IPS-20b (cell line): ENCODE measurements around the gene TBC1D23.
"Not testable (repeated sequence)": the region's sequence is repeated elsewhere in the genome, so short reads cannot be mapped to it uniquely, and the experiment has no call there.

Experiments
- H3K27ac ChIP-seq: one replicate; pipeline ENCODE4 v1.5.1; 2013; ENCODE audit warnings: low read length
- H3K27me3 ChIP-seq: 2 replicates; pipeline ENCODE4 v1.6.1; 2013; ENCODE audit warnings: mild to moderate bottlenecking, low read length, inconsistent platforms; ENCODE audit not compliant: insufficient read depth
- H3K36me3 ChIP-seq: 2 replicates; pipeline ENCODE4 v1.6.1; 2013; ENCODE audit warnings: low read depth, mild to moderate bottlenecking, inconsistent platforms, low read length, moderate library complexity; ENCODE audit not compliant: insufficient read depth
- H3K4me1 ChIP-seq: 2 replicates; pipeline ENCODE4 v1.6.1; 2013; ENCODE audit warnings: mild to moderate bottlenecking, control low read depth, inconsistent platforms, low read length, moderate library complexity; ENCODE audit not compliant: insufficient read depth
- H3K4me3 ChIP-seq: 2 replicates; pipeline ENCODE4 v1.5.1; 2013; ENCODE audit warnings: mild to moderate bottlenecking, low read length, inconsistent platforms
- H3K9ac ChIP-seq: 2 replicates; pipeline ENCODE4 v1.6.1; 2013; ENCODE audit warnings: low read depth, mild to moderate bottlenecking, inconsistent platforms, low read length, moderate library complexity
- H3K9me3 ChIP-seq: 2 replicates; pipeline ENCODE4 v1.6.1; 2013; ENCODE audit warnings: mild to moderate bottlenecking, low read depth, low read length, inconsistent platforms; ENCODE audit not compliant: insufficient read depth

TBC1D23 gene

DNA sequence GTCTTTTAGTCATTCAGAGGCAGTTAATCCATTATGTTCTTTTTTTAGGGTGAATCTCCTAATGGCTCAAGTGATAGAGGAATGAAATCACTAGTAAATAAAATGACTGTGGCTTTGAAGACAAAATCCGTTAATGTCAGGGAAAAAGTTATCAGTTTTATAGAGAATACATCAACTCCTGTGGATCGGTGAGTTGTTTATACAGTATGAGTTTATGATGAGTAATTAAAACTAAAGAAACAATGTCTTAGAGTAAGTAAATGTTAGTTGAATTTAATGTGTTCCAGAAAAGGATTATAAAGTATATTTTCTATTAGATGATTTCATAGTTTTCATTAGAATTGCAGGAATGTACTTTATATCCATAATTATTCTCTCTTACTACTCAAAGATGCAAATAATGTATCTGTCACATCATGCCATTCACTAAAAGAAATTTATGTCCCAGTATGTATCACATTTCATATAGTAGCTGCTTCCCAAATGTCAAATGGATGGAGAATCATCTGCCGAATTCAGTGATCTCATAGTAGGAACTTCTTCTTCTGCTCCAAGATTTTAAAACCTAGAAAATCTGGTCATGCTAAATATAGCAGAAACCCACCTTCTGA, 49.7 kb downstream of the TBC1D23 start:
- Histone ChIP-seq H3K4me3 (no peak overlapping the region), H3K27me3 (no peaks in the 10 kb centered on the region), H3K9me3 (no peaks in the 10 kb centered on the region), H3K36me3 (peaks cover 30% of the 10 kb centered on the region), H3K9ac (no peak overlapping the region), H3K27ac (no peak overlapping the region), H3K4me1 (no peaks in the 10 kb centered on the region)

GRCh38 chr3:100311011-100311410, 50.2 kb downstream of the TBC1D23 start:
- no peak overlapping the region for H3K27ac ChIP-seq
- H3K9me3 ChIP-seq: no peaks in the 10 kb centered on the region
- H3K4me3 ChIP-seq: no peak overlapping the region
- H3K36me3 ChIP-seq: peaks cover 30% of the 10 kb centered on the region
- H3K9ac ChIP-seq: no peak overlapping the region
- no peaks in the 10 kb centered on the region for H3K4me1 ChIP-seq
- no peaks in the 10 kb centered on the region for H3K27me3 ChIP-seq

- Histone ChIP-seq H3K4me1 (no peaks in the 10 kb centered on the region), H3K9ac (no peak overlapping the region), H3K27ac (no peak overlapping the region), H3K4me3 (no peak overlapping the region), H3K27me3 (no peaks in the 10 kb centered on the region), H3K36me3 (peaks cover 18% of the 10 kb centered on the region; the same call in 1 of the 2 replicates), H3K9me3 (no peaks in the 10 kb centered on the region)
Measured at GRCh38 chr3:100316641-100317069, 55.9 kb downstream of the TBC1D23 start.

DNA sequence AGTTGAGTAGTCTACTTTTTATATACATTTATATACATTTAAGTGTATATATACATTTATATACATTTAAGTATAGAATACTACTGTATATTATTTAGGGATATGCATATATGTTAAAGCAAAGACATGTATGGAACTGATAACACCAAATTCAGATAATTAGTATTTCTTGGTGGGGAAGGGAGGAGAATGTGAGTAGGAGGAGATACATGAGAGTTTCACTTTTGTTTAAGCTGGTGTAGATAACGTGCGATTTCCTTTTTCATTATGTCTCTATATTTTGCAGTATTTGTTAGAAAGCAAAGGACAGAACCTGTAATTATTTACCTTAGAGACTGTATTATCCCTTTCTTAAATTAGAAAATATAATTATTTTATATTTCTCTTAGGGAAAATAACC, 57.1 kb downstream of the TBC1D23 start:
- Histone ChIP-seq H3K4me3 (no peak overlapping the region), H3K27me3 (no peaks in the 10 kb centered on the region), H3K36me3 (peaks cover 18% of the 10 kb centered on the region; the same call in 1 of the 2 replicates), H3K27ac (no peak overlapping the region), H3K9me3 (no peaks in the 10 kb centered on the region), H3K4me1 (no peaks in the 10 kb centered on the region), H3K9ac (no peak overlapping the region)

- Histone ChIP-seq H3K4me1 (no peaks in the 10 kb centered on the region), H3K9ac (no peak overlapping the region), H3K27ac (no peak overlapping the region), H3K4me3 (no peak overlapping the region), H3K9me3 (no peaks in the 10 kb centered on the region), H3K27me3 (no peaks in the 10 kb centered on the region), H3K36me3 (peaks cover 23% of the 10 kb centered on the region; the same call in 1 of the 2 replicates)
Measured at GRCh38 chr3:100319951-100320350, 59.2 kb downstream of the TBC1D23 start.

DNA sequence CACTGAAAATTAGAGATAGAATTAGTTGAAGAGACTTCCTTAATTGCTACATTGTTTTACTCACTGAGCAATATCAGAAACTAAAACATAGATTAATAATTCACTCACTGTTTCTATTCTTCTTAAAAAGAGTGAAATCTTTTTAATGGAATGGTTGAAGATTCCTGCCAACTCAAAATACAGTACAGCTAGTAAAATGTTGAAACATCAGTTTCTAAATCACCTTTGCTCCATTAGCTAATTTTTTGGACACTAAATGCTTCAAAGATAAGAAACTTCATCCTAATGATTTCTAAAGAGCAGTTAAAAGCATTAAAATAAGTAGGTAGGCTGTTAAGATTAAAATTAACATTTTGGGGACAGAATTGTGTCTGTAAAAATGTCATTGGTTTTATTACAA, 63.3 kb downstream of the TBC1D23 start:
- H3K9ac ChIP-seq: no peak overlapping the region
- H3K27ac ChIP-seq: no peak overlapping the region
- H3K36me3 ChIP-seq: peaks cover 33% of the 10 kb centered on the region; the same call in 1 of the 2 replicates
- H3K9me3 ChIP-seq: peaks cover 9% of the 10 kb centered on the region; the same call in 1 of the 2 replicates
- H3K4me1 ChIP-seq: no peaks in the 10 kb centered on the region
- H3K4me3 ChIP-seq: no peak overlapping the region
- H3K27me3 ChIP-seq: no peaks in the 10 kb centered on the region

GRCh38 chr3:100325827-100326226, 65.0 kb downstream of the TBC1D23 start:
- no peaks in the 10 kb centered on the region for H3K27me3 ChIP-seq
- H3K36me3 ChIP-seq: peaks cover 21% of the 10 kb centered on the region; the same call in 1 of the 2 replicates
- peaks cover 9% of the 10 kb centered on the region; the same call in 1 of the 2 replicates for H3K9me3 ChIP-seq

GRCh38 chr3:100327377-100327776, 66.6 kb downstream of the TBC1D23 start:
- H3K4me1 ChIP-seq, H3K27me3 ChIP-seq, H3K9ac ChIP-seq, H3K27ac ChIP-seq, H3K9me3 ChIP-seq, H3K4me3 ChIP-seq: not testable (repeated sequence)
- peaks cover 15% of the 10 kb centered on the region; the same call in 1 of the 2 replicates for H3K36me3 ChIP-seq

More at GRCh38 chr3:100325827-100326226, 65.0 kb downstream of the TBC1D23 start:
- H3K4me3 ChIP-seq: no peak overlapping the region
- no peak overlapping the region for H3K9ac ChIP-seq
- no peak overlapping the region for H3K27ac ChIP-seq
- H3K4me1 ChIP-seq: no peaks in the 10 kb centered on the region

- H3K4me1 ChIP-seq: no peaks in the 10 kb centered on the region
- no peak overlapping the region for H3K4me3 ChIP-seq
- H3K9ac ChIP-seq: no peak overlapping the region
- H3K27ac ChIP-seq: no peak overlapping the region
- peaks cover 12% of the 10 kb centered on the region for H3K27me3 ChIP-seq
- H3K36me3 ChIP-seq: peaks cover 10% of the 10 kb centered on the region; the same call in 1 of the 2 replicates
- H3K9me3 ChIP-seq: peaks cover 9% of the 10 kb centered on the region; the same call in 1 of the 2 replicates
Measured at GRCh38 chr3:100329800-100330489, 69.2 kb downstream of the TBC1D23 start.

- no peak overlapping the region for H3K27ac ChIP-seq
- H3K9ac ChIP-seq: no peak overlapping the region
- H3K4me1 ChIP-seq: peaks cover 2% of the 10 kb centered on the region; the same call in 1 of the 2 replicates
- H3K4me3 ChIP-seq: no peak overlapping the region
- H3K9me3 ChIP-seq: peaks cover 9% of the 10 kb centered on the region; the same call in 1 of the 2 replicates
- peaks cover 17% of the 10 kb centered on the region for H3K27me3 ChIP-seq
- peaks cover 4% of the 10 kb centered on the region; the same call in 1 of the 2 replicates for H3K36me3 ChIP-seq
Measured at GRCh38 chr3:100330651-100331050, 69.9 kb downstream of the TBC1D23 start.

- peaks cover 7% of the 10 kb centered on the region; the same call in 1 of the 2 replicates for H3K9me3 ChIP-seq
- peaks cover 17% of the 10 kb centered on the region for H3K27me3 ChIP-seq
- no peaks in the 10 kb centered on the region for H3K36me3 ChIP-seq
- no peak overlapping the region for H3K4me3 ChIP-seq
- peaks cover 2% of the 10 kb centered on the region; the same call in 1 of the 2 replicates for H3K4me1 ChIP-seq
- H3K9ac ChIP-seq: no peak overlapping the region
- no peak overlapping the region for H3K27ac ChIP-seq
Measured at GRCh38 chr3:100331660-100332059, 70.9 kb downstream of the TBC1D23 start.

DNA sequence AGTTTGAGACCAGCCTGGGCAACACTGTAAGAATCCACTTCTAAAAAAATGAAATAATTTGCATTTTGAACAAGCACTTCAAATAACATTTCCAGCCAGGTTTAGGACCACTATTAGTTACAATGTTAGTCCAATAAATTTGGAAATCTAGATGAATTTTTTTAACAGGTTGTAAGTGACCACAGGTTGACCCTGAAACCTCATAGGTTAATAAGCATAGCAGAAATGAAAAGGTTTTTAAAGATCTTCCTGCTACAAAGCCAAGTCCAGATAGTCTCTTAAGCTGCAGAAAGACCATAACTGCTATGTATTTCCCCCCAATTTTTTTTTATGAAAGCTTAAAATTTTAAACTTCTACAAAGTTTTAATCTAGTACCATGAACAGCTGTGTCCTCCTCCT, 72.3 kb downstream of the TBC1D23 start:
- H3K4me3 ChIP-seq: no peak overlapping the region
- no peak overlapping the region for H3K9ac ChIP-seq

More for the DNA sequence above, 72.3 kb downstream of the TBC1D23 start:
- Histone ChIP-seq H3K4me1 (peaks cover 2% of the 10 kb centered on the region; the same call in 1 of the 2 replicates), H3K36me3 (no peaks in the 10 kb centered on the region), H3K27me3 (peaks cover 17% of the 10 kb centered on the region), H3K9me3 (no peaks in the 10 kb centered on the region), H3K27ac (no peak overlapping the region)
